ENCODE data around the gene PIK3AP1. TPM values are rescaled to one million over a fixed set of nuclear protein-coding genes. Genes with fewer than 3 reads are reported as not detected.

The PIK3AP1 gene
- polyA plus RNA-seq, 1 of the 3 experiments (the other 2 are of a cell fraction): 0.07 TPM

- H2AFZ ChIP-seq (ENCODE audit: low read depth): no peak overlapping the region
- H3K9me2 ChIP-seq: no peaks in the 10 kb centered on the region
- no peak for TF ChIP-seq FOSL2 (IDR thresholded peaks at IDR 0.05; ENCODE audit: borderline replicate concordance, low read depth)
- TF ChIP-seq REST (IDR thresholded peaks at IDR 0.05; ENCODE audit: low read depth, low read length): no peak
- no peak for TF ChIP-seq MAX (IDR thresholded peaks at IDR 0.05; ENCODE audit: low read depth)
- no peak for TF ChIP-seq EZH2phosphoT487 (IDR thresholded peaks at IDR 0.05; ENCODE audit: borderline replicate concordance, low read depth)
- no peak for TF ChIP-seq USF2 (IDR thresholded peaks at IDR 0.05; ENCODE audit: borderline replicate concordance, low read depth, low read length)
- TF ChIP-seq NFIC (IDR thresholded peaks at IDR 0.05; ENCODE audit: borderline replicate concordance): no peak
- no peak overlapping the region for H3K4me2 ChIP-seq
- peaks cover 0 to 4% of the 10 kb centered on the region in 2 experiments; a peak in 1 of 4 replicates for H3K4me1 ChIP-seq (ENCODE audit: control insufficient read depth in 1 of 2, insufficient read depth in 2 of 2, low read depth in 1 of 2, low read length in 1 of 2)
- H3K79me2 ChIP-seq (ENCODE audit: insufficient read depth): no peaks in the 10 kb centered on the region
- no peaks in the 10 kb centered on the region for H3K36me3 ChIP-seq (replicated peaks in 1 of 2; ENCODE audit: control insufficient read depth in 1 of 2, insufficient read depth in 2 of 2, low read length in 1 of 2)
- H4K20me1 ChIP-seq (ENCODE audit: insufficient read depth): no peaks in the 10 kb centered on the region
- no peak overlapping the region for H3K4me3 ChIP-seq (ENCODE audit: low read depth in 2 of 2, low read length in 1 of 2)
- H3K27ac ChIP-seq (ENCODE audit: low read depth in 2 of 2, low read length in 1 of 2): no peak overlapping the region
- H3K27me3 ChIP-seq (ENCODE audit: insufficient read depth): no peaks in the 10 kb centered on the region; the same call in 1 of the 2 replicates
- ChIA-PET CTCF (interaction anchor here (0.6 to 3.5 kb wide), 29 partner anchors 8 to 428 kb away, joined by 3 to 15 read pairs (median 4); no protein-coding TSS in a partner anchor), POLR2A (interaction anchor here (0.6 kb wide), 1 partner anchor 579 kb away, joined by 3 read pairs; no protein-coding TSS in a partner anchor)
- no peaks in the 10 kb centered on the region for H3K9me3 ChIP-seq
- H3K9ac ChIP-seq: no peak overlapping the region
- no peak for DNase-seq
- WGBS (ENCODE audit: low lambda C conversion rate): 81% methylated on average over 12 of the region's 12 CpGs
- no peaks in the 10 kb centered on the region for H3F3A ChIP-seq (replicated peaks; ENCODE audit: insufficient read depth)
Measured at GRCh38 chr10:96641396-96642295, 78.7 kb downstream of the PIK3AP1 start.

GRCh38 chr10:96639899-96640298 lies 80.4 kb downstream of the PIK3AP1 start:
- POLR2A ChIA-PET: no interaction called here
- H2AFZ ChIP-seq (ENCODE audit: low read depth): no peak overlapping the region
- no peaks in the 10 kb centered on the region for H3F3A ChIP-seq (replicated peaks; ENCODE audit: insufficient read depth)
- no peaks in the 10 kb centered on the region for H3K36me3 ChIP-seq (replicated peaks in 1 of 2; ENCODE audit: control insufficient read depth in 1 of 2, insufficient read depth in 2 of 2, low read length in 1 of 2)
- WGBS (ENCODE audit: low lambda C conversion rate): 94% methylated on average over 4 of the region's 4 CpGs
- H3K9me2 ChIP-seq: no peaks in the 10 kb centered on the region
- no peaks in the 10 kb centered on the region for H3K27me3 ChIP-seq (ENCODE audit: insufficient read depth)
- H4K20me1 ChIP-seq (ENCODE audit: insufficient read depth): no peaks in the 10 kb centered on the region
- no peak overlapping the region for H3K4me2 ChIP-seq
- peaks cover 0 to 4% of the 10 kb centered on the region in 2 experiments; a peak in 1 of 4 replicates for H3K4me1 ChIP-seq (ENCODE audit: control insufficient read depth in 1 of 2, insufficient read depth in 2 of 2, low read depth in 1 of 2, low read length in 1 of 2)
- CTCF ChIA-PET: interaction anchor here (0.8 to 3.5 kb wide), 20 partner anchors 11 to 397 kb away, joined by 3 to 15 read pairs (median 7); partner anchors contain the start of gene TLL2
- no peak for DNase-seq
- no peak overlapping the region for H3K9ac ChIP-seq
- no peak overlapping the region for H3K27ac ChIP-seq (ENCODE audit: low read depth in 2 of 2, low read length in 1 of 2)
- H3K4me3 ChIP-seq (ENCODE audit: low read depth in 2 of 2, low read length in 1 of 2): no peak overlapping the region
- H3K9me3 ChIP-seq: no peaks in the 10 kb centered on the region
- no peaks in the 10 kb centered on the region for H3K79me2 ChIP-seq (ENCODE audit: insufficient read depth)
- TF ChIP-seq PBX3 (IDR thresholded peaks at IDR 0.05) (no peak), JUND (IDR thresholded peaks at IDR 0.05) (no peak), POLR2AphosphoS5 (IDR thresholded peaks at IDR 0.05; ENCODE audit: low read depth, low read length) (no peak), RFX5 (IDR thresholded peaks at IDR 0.05; ENCODE audit: low read length) (no peak), FOXJ3 (CRISPR knock-in tag; IDR thresholded peaks at IDR 0.05) (no peak), RXRA (IDR thresholded peaks at IDR 0.05; ENCODE audit: borderline replicate concordance, low read depth) (no peak), EP300 (IDR thresholded peaks at IDR 0.05; ENCODE audit: borderline replicate concordance in 1 of 2, low read depth in 1 of 2, low read length in 1 of 2) (no peak), NFIC (IDR thresholded peaks at IDR 0.05; ENCODE audit: borderline replicate concordance) (no peak), CHD2 (IDR thresholded peaks at IDR 0.05; ENCODE audit: low read length, partially characterized antibody) (no peak), TCF12 (IDR thresholded peaks at IDR 0.05) (no peak), RAD21 (IDR thresholded peaks at IDR 0.05; ENCODE audit: low read length) (no peak), USF1 (IDR thresholded peaks at IDR 0.05; ENCODE audit: borderline replicate concordance, low read depth) (no peak), USF2 (IDR thresholded peaks at IDR 0.05; ENCODE audit: borderline replicate concordance, low read depth, low read length) (no peak), NRF1 (IDR thresholded peaks at IDR 0.05; ENCODE audit: low read depth, low read length) (no peak)
